ENCODE results near the gene MYOF.
"Not testable (repeated sequence)": the region's sequence is repeated elsewhere in the genome, so short reads cannot be mapped to it uniquely, and the experiment has no call there.

MYOF gene

GRCh38 chr10:93425861-93426260 lies 56.3 kb downstream of the MYOF start:
- no peak for DNase-seq (ENCODE audit: low spot score)

DNA sequence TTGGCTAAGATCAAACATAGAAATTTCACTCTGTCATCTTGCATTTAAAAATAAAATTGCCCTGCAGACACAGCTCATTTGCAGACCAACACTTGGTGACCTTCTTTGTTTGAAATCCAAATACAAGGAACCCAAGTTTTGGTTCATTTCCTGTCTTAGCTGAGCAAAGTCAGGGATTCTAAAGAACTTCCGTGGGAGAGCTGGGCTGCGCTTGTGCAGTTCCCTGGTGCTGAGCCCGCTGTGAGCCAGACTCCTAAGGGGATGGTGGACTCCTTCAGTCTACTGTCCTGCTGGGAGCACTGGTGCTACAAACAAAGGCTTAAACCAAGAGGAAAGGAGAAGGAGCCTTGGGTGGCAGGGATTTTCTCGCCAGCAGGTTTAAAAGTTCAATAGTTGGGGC lies 60.0 kb downstream of the MYOF start:
- no peak for DNase-seq (ENCODE audit: low spot score)

DNA sequence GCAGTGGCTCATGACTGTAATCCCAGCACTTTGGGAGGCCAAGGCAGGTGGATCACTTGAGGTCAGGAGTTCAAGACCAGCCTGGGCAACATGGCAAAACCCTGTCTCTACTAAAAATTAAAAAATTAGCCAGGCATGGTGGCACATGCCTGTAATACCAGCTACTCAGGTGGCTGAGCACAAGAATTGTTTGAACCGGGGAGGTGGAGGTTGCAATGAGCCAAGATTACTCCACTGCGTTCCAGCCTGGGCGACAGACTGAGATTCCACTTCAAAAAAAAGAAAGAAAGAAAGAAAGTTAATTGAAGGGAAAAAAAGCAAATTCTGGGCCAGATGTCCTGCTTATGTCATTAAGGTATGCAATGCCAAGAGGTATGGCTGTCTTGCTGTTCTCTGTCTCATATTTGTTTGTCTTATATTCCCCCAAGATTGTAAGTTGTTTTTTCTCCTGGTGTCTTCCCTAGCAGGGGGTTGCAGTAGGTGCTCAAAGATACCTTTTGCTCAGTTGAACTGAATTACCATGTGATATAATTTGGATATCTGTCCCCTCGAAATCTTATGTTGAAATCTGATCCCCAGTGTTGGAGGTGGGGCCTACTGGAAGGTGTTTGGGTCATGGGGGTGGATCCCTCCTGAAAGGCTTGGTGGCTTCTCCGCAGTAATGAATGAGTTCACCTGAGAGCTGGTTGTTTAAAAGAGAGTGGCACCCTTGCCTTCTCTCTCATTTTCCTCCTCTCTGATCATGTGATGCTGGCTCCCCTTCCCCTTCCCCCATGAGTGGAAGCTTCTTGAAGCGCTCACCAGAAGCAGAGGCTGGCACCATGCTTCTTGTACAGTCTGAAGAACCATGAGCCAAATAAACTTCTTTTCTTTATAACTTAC lies 60.9 kb downstream of the MYOF start:
- no peak for DNase-seq (ENCODE audit: low spot score)

GRCh38 chr10:93420091-93420490 lies 62.0 kb downstream of the MYOF start:
- no peak for DNase-seq (ENCODE audit: low spot score)

GRCh38 chr10:93419016-93419415 lies 63.1 kb downstream of the MYOF start:
- not testable (repeated sequence) for DNase-seq (ENCODE audit: low spot score)

DNA sequence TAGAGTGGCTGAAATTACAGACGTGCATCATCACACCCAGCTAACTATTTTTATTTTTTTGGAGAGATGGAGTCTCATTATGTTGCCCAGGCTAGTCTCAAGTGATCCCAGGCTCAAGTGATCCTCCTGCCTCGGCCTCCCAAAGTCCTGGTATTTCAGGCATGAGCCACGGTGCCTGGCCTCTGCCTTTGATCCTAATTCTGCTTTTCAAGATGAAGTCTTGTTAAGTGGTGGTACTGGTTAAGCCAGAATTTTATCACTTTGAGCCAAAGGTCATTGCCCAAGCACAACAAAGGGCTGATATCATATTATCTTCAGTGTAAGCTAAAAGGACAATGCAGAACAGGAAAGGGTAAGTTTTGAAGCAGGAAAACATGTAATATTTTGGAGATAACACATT lies 64.2 kb downstream of the MYOF start:
- DNase-seq (ENCODE audit: low spot score): no peak

- no peak for DNase-seq (ENCODE audit: low spot score)
Observed at GRCh38 chr10:93417266-93417665, 64.9 kb downstream of the MYOF start.

- DNase-seq (ENCODE audit: low spot score): no peak
Observed at GRCh38 chr10:93416824-93417223, 65.3 kb downstream of the MYOF start.

DNA sequence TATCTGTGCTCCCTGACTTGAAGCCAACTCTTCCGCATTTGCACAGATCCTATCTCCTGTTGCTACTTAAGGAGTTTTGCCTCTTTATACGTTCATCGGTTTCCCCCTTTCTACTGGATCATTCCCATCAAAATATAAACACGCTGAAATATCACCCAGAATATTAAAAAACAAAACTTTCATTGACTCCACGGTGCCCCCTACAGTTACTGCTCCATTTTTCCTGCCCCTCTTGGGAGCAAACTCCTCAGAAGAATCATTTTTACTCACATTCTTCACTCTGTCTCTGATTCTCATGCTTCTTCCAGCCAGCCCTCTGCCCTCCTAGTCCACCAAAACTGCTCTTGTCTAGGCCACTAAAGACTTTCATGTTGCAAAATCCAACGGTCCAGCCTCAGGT lies 66.4 kb downstream of the MYOF start:
- no peak for DNase-seq (ENCODE audit: low spot score)

DNA sequence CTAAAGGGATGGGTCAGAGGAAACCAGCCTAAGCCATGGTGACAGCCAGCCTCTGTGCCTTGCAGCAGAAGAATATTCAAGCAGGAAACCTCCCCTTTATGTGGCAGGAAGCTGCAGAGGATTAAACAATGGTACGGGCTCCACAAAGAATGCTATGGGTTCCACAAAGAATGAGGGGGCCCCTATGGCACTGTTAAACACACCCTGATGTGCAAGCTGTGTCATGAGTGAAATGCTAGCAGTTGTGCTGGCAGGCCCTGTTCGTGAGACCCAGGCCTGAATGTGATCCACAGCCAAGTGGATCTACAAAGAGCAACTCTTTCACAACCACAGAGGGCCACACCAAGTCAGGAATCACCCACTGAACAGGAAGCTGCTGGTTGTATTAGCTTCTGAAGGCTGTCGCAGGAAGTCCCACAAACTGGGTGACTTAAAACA lies 68.9 kb downstream of the MYOF start:
- DNase-seq (ENCODE audit: low spot score): peak; percentile 32

- DNase-seq (ENCODE audit: low spot score): no peak
Observed at GRCh38 chr10:93412801-93413200, 69.3 kb downstream of the MYOF start.

GRCh38 chr10:93410697-93411348 lies 71.3 kb downstream of the MYOF start:
- DNase-seq (ENCODE audit: low spot score): no peak

- no peak for DNase-seq (ENCODE audit: low spot score)
Observed at GRCh38 chr10:93408783-93409182, 73.4 kb downstream of the MYOF start.

DNA sequence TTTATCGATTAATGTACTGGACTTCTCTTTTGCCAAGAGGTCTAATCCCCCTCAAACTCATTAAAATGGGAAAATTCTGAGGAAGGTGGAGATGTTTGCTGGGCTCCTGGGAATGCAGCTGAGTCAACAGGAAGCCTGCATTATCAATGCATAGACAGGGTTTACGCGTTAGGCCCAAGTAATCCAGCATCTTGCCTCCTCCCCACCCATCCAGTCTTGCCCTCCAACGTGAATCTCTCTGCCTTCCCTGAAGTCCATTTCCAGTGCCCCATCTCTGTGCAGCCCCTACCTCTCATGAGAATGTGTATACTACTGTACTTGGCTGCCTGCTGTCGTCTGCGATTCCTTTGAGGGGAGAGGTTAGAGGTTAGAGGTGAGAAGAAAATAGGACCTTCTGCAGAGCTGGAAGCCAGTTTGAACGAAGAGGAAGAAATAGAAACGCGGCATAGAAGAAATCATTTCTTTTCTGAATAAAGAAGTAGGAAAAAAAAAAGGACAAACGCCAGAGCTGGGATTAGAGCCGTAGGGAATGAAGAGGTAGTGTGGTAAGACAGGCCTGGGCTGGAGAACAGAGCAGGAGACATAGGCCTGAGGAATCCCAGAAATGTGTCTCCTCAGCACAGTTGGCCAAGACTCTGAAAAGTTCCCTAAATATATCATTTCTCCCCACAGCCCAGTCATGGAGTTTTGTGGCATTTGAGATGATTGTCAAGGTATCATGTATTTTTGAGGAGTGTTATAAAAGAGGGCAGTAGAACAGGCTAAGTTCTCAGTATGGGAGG lies 75.6 kb downstream of the MYOF start:
- no peak for DNase-seq (ENCODE audit: low spot score)

- no peak for DNase-seq (ENCODE audit: low spot score)
Observed at GRCh38 chr10:93404048-93404354, 78.1 kb downstream of the MYOF start.

- no peak for DNase-seq (ENCODE audit: low spot score)
Observed at GRCh38 chr10:93403152-93404047, 78.7 kb downstream of the MYOF start.

DNA sequence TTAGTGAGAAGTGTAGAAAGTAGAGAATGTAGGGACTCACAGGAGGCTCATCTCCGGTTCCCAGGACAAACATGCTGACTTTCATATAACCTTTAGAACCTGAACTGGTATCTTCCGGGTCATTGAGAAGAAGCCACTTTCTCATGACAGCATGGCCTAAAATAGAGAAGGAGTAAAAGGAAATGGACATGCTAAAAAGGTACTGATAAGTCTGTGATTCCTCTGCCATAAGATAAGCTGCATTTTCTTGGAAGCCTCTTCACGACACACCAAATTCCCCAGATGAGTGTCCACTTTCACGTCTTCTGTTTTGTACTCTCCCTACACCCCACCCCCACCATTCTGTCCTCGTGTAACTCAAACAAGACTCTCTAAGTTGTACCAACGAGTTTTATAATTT lies 79.9 kb downstream of the MYOF start:
- DNase-seq (ENCODE audit: low spot score): no peak

DNA sequence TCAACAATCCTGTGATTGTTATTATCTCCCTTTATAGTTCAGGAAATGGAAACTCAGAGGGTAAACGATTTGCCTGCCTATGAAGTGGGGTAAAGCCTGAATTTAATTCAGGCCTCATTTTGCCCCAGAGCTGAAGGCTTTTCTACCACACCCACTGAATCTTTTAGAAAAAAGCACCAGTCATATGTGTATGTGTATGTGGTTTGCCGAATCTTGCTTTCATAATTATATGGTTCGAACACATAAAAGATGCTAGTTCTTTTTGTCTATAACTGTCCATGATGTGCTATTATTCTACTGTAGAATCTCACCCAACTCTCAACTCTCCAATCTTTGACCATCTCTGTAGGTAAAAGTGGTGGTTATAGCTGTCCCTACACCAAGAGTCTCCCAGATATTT lies 83.6 kb downstream of the MYOF start:
- DNase-seq (ENCODE audit: low spot score): no peak

DNA sequence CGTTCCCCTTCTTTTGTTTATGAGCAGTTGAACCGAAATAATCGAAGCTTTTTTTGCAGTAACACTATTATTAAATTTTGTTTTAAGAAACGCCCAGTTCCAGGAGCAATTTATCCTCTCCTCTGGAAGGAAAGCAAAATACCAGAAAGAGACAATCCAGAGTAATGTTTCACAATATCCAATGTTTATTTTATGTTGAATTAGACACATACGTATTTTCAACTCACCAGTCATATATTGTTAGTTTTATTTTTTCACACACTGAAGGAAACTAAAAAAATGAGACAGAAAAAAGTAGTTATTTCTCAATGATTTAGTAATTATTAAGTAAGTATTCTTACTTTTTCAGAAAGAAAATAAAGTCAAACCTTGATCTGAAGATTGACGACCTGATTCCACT lies 85.1 kb downstream of the MYOF start:
- no peak for DNase-seq (ENCODE audit: low spot score)

GRCh38 chr10:93393211-93393610 lies 88.9 kb downstream of the MYOF start:
- no peak for DNase-seq (ENCODE audit: low spot score)

- DNase-seq (ENCODE audit: low spot score): no peak
Observed at GRCh38 chr10:93392121-93392520, 90.0 kb downstream of the MYOF start.
